Peyer's patch (tissue), 4 donors: ENCODE measurements around the gene ZNF343. TPM values are rescaled to one million over a fixed set of nuclear protein-coding genes. Genes with fewer than 3 reads are reported as not detected.

Source experiments
- DNase-seq, 3 donors: peaks; one replicate each; pipeline ENCODE4 v3.0.0-alpha.2; 2017 to 2019
- H3K27ac ChIP-seq, 4 donors: fragments of 200-600 bp; sonication (generic); one replicate each; pipeline ENCODE4 v1.5.1; 2016 to 2019
- H3K27me3 ChIP-seq, 2 donors: fragments of 200-600 bp; sonication (generic); one replicate each; pipeline ENCODE4 v1.5.1; 2019
- H3K36me3 ChIP-seq, 3 donors: fragments of 200-600 bp; sonication (generic); one replicate each; pipeline ENCODE4 v1.5.1; 2016 to 2019
- H3K4me1 ChIP-seq, 4 donors: fragments of 200-600 bp; sonication (generic); one replicate each; pipeline ENCODE4 v1.5.1; 2016 to 2019
- H3K4me3 ChIP-seq, 4 donors: fragments of 200-600 bp; sonication (generic); 1 replicate in 3 of 4; 2 replicates in 1 of 4; pipeline ENCODE4 v1.5.1; 2016 to 2019; ENCODE audit warnings: mild to moderate bottlenecking in 1 of 4
- H3K9me3 ChIP-seq, 4 donors: fragments of 200-600 bp; sonication (generic); one replicate each; pipeline ENCODE4 v1.5.1; 2016 to 2019; ENCODE audit warnings: mild to moderate bottlenecking in 1 of 4
- POLR2A ChIP-seq, 2 donors: fragments of 450-650 bp; IDR thresholded peaks; one replicate each; pipeline ENCODE4 v1.5.1; 2017; ENCODE audit warnings: antibody characterized with exemption in 2 of 2, mild to moderate bottlenecking in 2 of 2, moderate library complexity in 2 of 2
- total RNA-seq, 4 donors: library from RNA; depleted of rRNA; stranded (reverse); fragments of >200 nt; gene quantifications; one replicate each; pipeline ENCODE4 v1.1.0, GENCODE V29; 2016
- TF ChIP-seq, protein P1 (sequence below), 6 experiments: fragments of 450-650 bp in 4 of 6; fragments of 200-600 bp in 2 of 6; sonication (generic) in 1 of 6; IDR thresholded peaks; one replicate each; pipeline ENCODE4 v1.5.1; 2017 to 2019; ENCODE audit warnings: antibody characterized with exemption in 6 of 6, mild to moderate bottlenecking in 3 of 6, moderate library complexity in 1 of 6

ZNF343 gene
- 10 to 100 TPM in 1 of 4 donors, 1 to 10 TPM in 3; 6.3 to 13.3 (median 8.7) TPM for total RNA-seq

DNA sequence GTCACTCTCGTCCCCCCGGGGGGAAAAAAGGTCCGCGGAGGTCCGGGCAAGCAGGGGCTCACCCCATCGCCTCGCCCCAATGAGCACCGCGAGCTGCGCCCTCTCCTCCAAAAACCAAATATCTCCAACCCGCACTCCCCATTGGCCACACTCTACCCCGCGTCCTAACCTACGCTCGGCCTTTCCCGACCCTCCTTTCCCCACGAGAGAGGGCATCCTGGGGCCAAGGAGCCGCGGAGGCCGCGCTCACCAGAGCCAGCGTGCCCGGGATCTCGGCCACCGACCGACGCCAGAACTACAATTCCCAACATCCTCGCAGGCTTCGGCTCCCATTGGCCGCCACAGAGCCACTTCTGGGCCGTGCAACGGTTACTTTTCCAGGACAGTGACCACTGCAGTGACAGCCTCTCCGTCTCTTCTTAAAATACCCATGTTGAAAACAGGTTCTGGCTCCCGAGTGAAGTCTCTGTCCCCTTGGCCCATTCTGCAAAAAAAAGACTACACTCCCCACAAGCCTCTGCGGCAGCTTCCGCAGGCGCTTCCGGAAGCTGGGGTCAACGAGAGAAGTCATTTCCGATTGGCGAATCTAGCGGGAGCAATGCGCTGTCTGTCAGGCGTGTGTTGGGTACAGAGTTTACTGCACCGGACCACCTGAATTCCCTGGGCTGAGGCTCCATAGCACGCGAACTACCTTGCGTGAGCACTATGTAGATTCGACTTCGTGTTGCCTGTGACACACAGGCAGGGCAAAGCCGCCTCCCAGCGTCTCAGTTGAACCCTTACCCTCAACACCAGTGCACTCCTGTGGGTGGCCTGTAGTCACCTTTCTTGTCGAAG lies at the start of gene ZNF343:
ZNF343 (minus strand) TSS at position 285 of the 837 bp plus-strand sequence. CDS start 15,020 bp downstream, outside the sequence.
- DNase-seq: peak; percentile 77 to 90 (median 88)
- Histone ChIP-seq H3K4me1 (peaks cover 0 to 14% (median 0%) of the 10 kb centered on the region in 4 donors), H3K27ac (peak within 1 kb of the TSS; percentile 64 to 83 (median 78)), H3K36me3 (no peaks in the 10 kb centered on the region), H3K9me3 (no peaks in the 10 kb centered on the region), H3K4me3 (peak within 1 kb of the TSS; percentile 55 to 79 (median 68)), H3K27me3 (no peaks in the 10 kb centered on the region)
- TF ChIP-seq, protein P1, sequence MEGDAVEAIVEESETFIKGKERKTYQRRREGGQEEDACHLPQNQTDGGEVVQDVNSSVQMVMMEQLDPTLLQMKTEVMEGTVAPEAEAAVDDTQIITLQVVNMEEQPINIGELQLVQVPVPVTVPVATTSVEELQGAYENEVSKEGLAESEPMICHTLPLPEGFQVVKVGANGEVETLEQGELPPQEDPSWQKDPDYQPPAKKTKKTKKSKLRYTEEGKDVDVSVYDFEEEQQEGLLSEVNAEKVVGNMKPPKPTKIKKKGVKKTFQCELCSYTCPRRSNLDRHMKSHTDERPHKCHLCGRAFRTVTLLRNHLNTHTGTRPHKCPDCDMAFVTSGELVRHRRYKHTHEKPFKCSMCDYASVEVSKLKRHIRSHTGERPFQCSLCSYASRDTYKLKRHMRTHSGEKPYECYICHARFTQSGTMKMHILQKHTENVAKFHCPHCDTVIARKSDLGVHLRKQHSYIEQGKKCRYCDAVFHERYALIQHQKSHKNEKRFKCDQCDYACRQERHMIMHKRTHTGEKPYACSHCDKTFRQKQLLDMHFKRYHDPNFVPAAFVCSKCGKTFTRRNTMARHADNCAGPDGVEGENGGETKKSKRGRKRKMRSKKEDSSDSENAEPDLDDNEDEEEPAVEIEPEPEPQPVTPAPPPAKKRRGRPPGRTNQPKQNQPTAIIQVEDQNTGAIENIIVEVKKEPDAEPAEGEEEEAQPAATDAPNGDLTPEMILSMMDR (IDR thresholded peaks at IDR 0.05): peak in 2 of 6 experiments; percentile 14
- TF ChIP-seq POLR2A (IDR thresholded peaks at IDR 0.05): peak; percentile 26 to 38

DNA sequence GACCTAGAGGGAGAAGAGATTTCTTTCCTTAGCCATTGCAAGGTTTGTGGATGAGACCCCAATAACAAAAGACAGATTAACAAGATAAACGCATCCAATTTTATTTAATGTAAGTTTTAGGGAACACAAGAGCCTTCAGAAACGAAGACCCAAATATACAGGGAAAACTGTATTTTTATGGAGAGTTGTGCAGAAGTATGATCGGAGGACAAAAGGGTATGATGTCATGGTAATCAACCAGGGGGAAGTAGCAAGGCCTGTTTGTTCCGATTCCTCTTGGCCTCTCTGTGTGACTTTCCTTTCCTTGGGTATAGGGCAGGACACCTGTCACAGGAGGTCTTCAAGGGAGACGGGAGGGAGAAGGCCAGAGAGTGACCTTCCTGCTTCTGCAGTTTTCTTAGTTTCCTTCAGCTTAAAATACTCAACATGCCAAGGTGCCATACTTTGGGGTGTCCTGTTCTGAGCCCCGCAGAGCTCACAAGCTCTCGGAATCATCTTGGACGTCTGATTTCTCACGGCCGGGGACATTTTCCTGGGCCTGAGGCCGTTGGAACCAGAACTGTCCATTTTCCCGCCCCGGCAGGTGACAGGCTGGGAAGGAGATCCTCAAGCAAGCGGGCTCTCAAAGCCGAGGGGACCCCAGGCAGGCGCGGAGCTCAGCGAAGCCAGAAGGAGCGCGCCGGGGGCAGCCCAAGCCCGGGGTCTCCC lies 49.3 kb upstream of the ZNF343 start:
- Histone ChIP-seq H3K4me3 (peak overlapping the region in 1 of 4 donors; percentile 38), H3K27ac (no peak overlapping the region), H3K9me3 (no peaks in the 10 kb centered on the region), H3K4me1 (peaks cover 0 to 8% (median 0%) of the 10 kb centered on the region in 4 donors), H3K27me3 (peaks cover 0 to 18% of the 10 kb centered on the region in 2 donors), H3K36me3 (no peaks in the 10 kb centered on the region)
- no peak for TF ChIP-seq POLR2A (IDR thresholded peaks at IDR 0.05)
- TF ChIP-seq, protein P1 (IDR thresholded peaks at IDR 0.05): no peak
- no peak for DNase-seq

DNA sequence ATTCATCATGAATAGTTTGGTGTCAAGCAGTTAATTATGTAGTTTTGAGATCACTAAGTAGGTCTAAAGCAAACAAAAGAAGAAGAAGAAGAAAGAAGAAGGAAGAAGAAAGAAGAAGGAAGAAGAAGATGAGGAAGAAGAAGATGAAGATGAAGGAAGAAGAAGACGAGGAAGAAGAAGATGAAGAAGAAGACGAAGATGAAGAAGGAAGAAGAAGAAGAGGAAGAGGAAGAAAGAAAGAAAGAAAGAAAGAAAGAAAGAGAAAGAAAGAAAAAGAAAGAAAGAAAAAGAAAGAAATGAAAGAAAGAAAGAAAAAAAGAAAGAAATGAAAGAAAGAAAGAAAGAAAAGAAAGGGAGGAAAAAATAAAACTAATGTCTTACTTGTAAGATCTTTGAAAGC lies 36.9 kb upstream of the ZNF343 start:
- DNase-seq: no peak
- Histone ChIP-seq H3K4me1 (no peaks in the 10 kb centered on the region), H3K9me3 (no peaks in the 10 kb centered on the region), H3K4me3 (no peak overlapping the region), H3K36me3 (no peaks in the 10 kb centered on the region), H3K27ac (no peak overlapping the region), H3K27me3 (no peaks in the 10 kb centered on the region)
- TF ChIP-seq, protein P1 (IDR thresholded peaks at IDR 0.05): no peak
- TF ChIP-seq POLR2A (IDR thresholded peaks at IDR 0.05): no peak

DNA sequence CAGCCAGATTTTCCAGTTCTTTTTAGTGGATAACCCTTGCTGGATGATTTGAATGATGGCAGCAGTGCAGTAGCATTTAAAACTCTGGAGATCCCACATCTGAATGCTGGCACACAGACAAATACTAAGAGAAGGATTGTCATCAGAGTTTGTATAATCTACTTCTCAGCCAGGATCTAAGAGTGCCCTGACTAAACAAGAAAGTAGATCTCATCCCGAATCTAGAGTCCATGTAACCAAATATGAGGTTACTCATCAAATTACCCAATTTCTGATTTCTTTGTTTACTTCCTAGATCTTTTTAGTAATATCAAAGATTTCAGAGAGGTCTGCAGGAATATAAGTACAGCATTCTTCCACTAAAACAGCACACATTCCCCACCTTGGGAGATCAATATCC lies 35.5 kb upstream of the ZNF343 start:
- Histone ChIP-seq H3K27me3 (no peaks in the 10 kb centered on the region), H3K4me1 (no peaks in the 10 kb centered on the region), H3K36me3 (no peaks in the 10 kb centered on the region), H3K27ac (no peak overlapping the region), H3K4me3 (no peak overlapping the region), H3K9me3 (no peaks in the 10 kb centered on the region)
- TF ChIP-seq POLR2A (IDR thresholded peaks at IDR 0.05): no peak
- TF ChIP-seq, protein P1 (IDR thresholded peaks at IDR 0.05): no peak
- DNase-seq: no peak

DNA sequence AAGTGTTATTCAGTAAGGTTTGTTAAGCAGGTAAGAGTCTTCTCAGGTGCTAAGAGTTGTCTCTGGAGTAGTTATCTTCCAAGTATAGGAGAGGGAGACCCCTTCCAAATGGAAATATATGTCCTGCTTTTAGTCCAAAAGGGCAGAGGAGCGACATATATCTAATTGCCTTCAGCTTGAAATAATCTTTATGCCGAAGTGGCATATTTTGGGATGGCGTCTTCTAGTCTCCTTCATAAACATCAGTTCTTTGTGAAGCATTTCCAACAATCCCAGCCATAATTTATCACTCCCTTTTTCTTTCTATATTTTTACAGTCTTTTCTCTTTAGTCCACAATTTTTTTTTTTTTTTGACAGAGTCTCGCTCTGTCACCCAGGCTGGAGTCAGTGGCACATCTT lies 33.6 kb upstream of the ZNF343 start:
- Histone ChIP-seq H3K9me3 (no peaks in the 10 kb centered on the region), H3K27me3 (no peaks in the 10 kb centered on the region), H3K4me3 (no peak overlapping the region), H3K27ac (no peak overlapping the region), H3K4me1 (no peaks in the 10 kb centered on the region), H3K36me3 (no peaks in the 10 kb centered on the region)
- TF ChIP-seq POLR2A (IDR thresholded peaks at IDR 0.05): no peak
- TF ChIP-seq, protein P1 (IDR thresholded peaks at IDR 0.05): no peak
- no peak for DNase-seq
